Measurements from ENCODE around the gene CCDC183.
"Not testable (repeated sequence)": the region's sequence is repeated elsewhere in the genome, so short reads cannot be mapped to it uniquely, and the experiment has no call there.

The CCDC183 gene

GRCh38 chr9:136785565-136786355 lies 10.4 kb upstream of the CCDC183 start:
- DNase-seq (ENCODE audit: low spot score): not testable (repeated sequence)

- no peak for DNase-seq (ENCODE audit: low spot score)
These were observed 9.7 kb upstream of the CCDC183 start for GRCh38 chr9:136786451-136786850.

- DNase-seq (ENCODE audit: low spot score): not testable (repeated sequence)
These were observed 9.2 kb upstream of the CCDC183 start for GRCh38 chr9:136786983-136787382.

- peak; percentile 79 for DNase-seq (ENCODE audit: low spot score)
These were observed 8.3 kb upstream of the CCDC183 start for GRCh38 chr9:136787690-136788400.

GRCh38 chr9:136788644-136789522 lies 7.3 kb upstream of the CCDC183 start:
- DNase-seq (ENCODE audit: low spot score): not testable (repeated sequence)

GRCh38 chr9:136789523-136789937 lies 6.6 kb upstream of the CCDC183 start:
- DNase-seq (ENCODE audit: low spot score): no peak

- DNase-seq (ENCODE audit: low spot score): peak; percentile 92
These were observed 5.3 kb upstream of the CCDC183 start, which contains the start of gene TMEM141 for GRCh38 chr9:136790640-136791515. Gene TMEM141 (plus strand): TSS chr9:136791344. CDS start chr9:136791371, 27 bp downstream.

- no peak for DNase-seq (ENCODE audit: low spot score)
These were observed 4.4 kb upstream of the CCDC183 start for GRCh38 chr9:136791516-136792276.

GRCh38 chr9:136792321-136793085 lies 3.6 kb upstream of the CCDC183 start:
- DNase-seq (ENCODE audit: low spot score): no peak

- no peak for DNase-seq (ENCODE audit: low spot score)
These were observed 2.8 kb upstream of the CCDC183 start for GRCh38 chr9:136793086-136793946.

GRCh38 chr9:136794281-136794999 lies 1.7 kb upstream of the CCDC183 start:
- DNase-seq (ENCODE audit: low spot score): no peak

- no peak for DNase-seq (ENCODE audit: low spot score)
These were observed 1.2 kb upstream of the CCDC183 start for GRCh38 chr9:136795000-136795348.

- DNase-seq (ENCODE audit: low spot score): not testable (repeated sequence)
These were observed 723 bp downstream of the CCDC183 start for GRCh38 chr9:136796775-136797347.

- no peak for DNase-seq (ENCODE audit: low spot score)
These were observed 2.6 kb downstream of the CCDC183 start for GRCh38 chr9:136798708-136799078.

- no peak for DNase-seq (ENCODE audit: low spot score)
These were observed 3.1 kb downstream of the CCDC183 start for GRCh38 chr9:136799079-136799853.

- peak; percentile 89 for DNase-seq (ENCODE audit: low spot score)
These were observed 3.9 kb downstream of the CCDC183 start for GRCh38 chr9:136799854-136800657.

All from HuH-7.5 (cell line).